Smooth muscle cell (in vitro differentiated cells): ENCODE results near the gene IFT25. TPM values are rescaled to one million over a fixed set of nuclear protein-coding genes. Genes with fewer than 3 reads are reported as not detected.

Experiments
- DNase-seq: peaks from one replicate; lab custom pipeline; 2025; ENCODE audit not compliant: unreplicated experiment; lab: John Stamatoyannopoulos, UW
- H2AFZ ChIP-seq: fragments of 200-600 bp; sonication (generic); 2 replicates; pipeline ENCODE4 v1.6.0; 2016; ENCODE audit warnings: antibody characterized with exemption, low read depth, mild to moderate bottlenecking
- H3F3A ChIP-seq: fragments of 200-600 bp; sonication (generic); 2 replicates; pipeline ENCODE4 v1.6.0; 2017; ENCODE audit warnings: antibody characterized with exemption, low read depth
- H3K27ac ChIP-seq: fragments of 200-600 bp; sonication (generic); 2 replicates; pipeline ENCODE4 v1.5.1; 2016; ENCODE audit warnings: low read depth, mild to moderate bottlenecking
- H3K27me3 ChIP-seq: fragments of 200-600 bp; sonication (generic); 2 replicates; pipeline ENCODE4 v1.6.1; 2016; ENCODE audit warnings: low read depth, mild to moderate bottlenecking
- H3K36me3 ChIP-seq: fragments of 200-600 bp; sonication (generic); 2 replicates; pipeline ENCODE4 v1.5.1; 2016; ENCODE audit warnings: low read depth
- H3K4me1 ChIP-seq: fragments of 200-600 bp; sonication (generic); 2 replicates; pipeline ENCODE4 v1.5.1; 2016; ENCODE audit warnings: low read depth
- H3K4me2 ChIP-seq: fragments of 200-600 bp; sonication (generic); 2 replicates; pipeline ENCODE4 v1.6.0; 2016; ENCODE audit warnings: mild to moderate bottlenecking
- H3K4me3 ChIP-seq: fragments of 200-600 bp; sonication (generic); 2 replicates; pipeline ENCODE4 v1.5.1; 2016; ENCODE audit warnings: mild to moderate bottlenecking
- H3K79me2 ChIP-seq: fragments of 200-600 bp; sonication (generic); 2 replicates; pipeline ENCODE4 v1.6.0; 2016; ENCODE audit warnings: low read depth, mild to moderate bottlenecking
- H3K9ac ChIP-seq: fragments of 200-600 bp; sonication (generic); 2 replicates; pipeline ENCODE4 v1.6.0; 2016; ENCODE audit warnings: low read depth
- H3K9me3 ChIP-seq: fragments of 200-600 bp; sonication (generic); replicated peaks from 2 replicates; pipeline ENCODE4 v1.5.1; 2016; ENCODE audit warnings: low read depth
- H4K20me1 ChIP-seq: fragments of 200-600 bp; sonication (generic); 2 replicates; pipeline ENCODE4 v1.6.0; 2016; ENCODE audit warnings: low read depth
- WGBS: methylation state at CpG from one replicate; pipeline ENCODE4 v1.1.7; 2016; ENCODE audit warnings: low lambda C conversion rate; 5-methylcytosine and 5-hydroxymethylcytosine counted together
- polyA plus RNA-seq: library from polyadenylated mRNA; unstranded; fragments of >200 nt; fragmentation: Nextera tagmentation; extraction: Ambion mirVana; gene quantifications from 2 replicates; pipeline ENCODE4 v1.2.1, GENCODE V29; 2016
- total RNA-seq: library from RNA; depleted of rRNA; stranded (reverse); fragments of >200 nt; gene quantifications from 2 replicates; pipeline ENCODE4 v1.2.3, GENCODE V29; 2014
- TF ChIP-seq, protein P1 (sequence below): fragments of 200-600 bp; sonication (generic); IDR thresholded peaks from 2 replicates; pipeline ENCODE4 v1.5.1; 2017; ENCODE audit warnings: borderline replicate concordance, mild to moderate bottlenecking, antibody characterized with exemption; ENCODE audit not compliant: insufficient read depth, poor library complexity, severe bottlenecking

IFT25 gene
- total and polyA plus RNA-seq, 2 experiments from 2014 or later = 27.4 to 46.3 TPM

DNA sequence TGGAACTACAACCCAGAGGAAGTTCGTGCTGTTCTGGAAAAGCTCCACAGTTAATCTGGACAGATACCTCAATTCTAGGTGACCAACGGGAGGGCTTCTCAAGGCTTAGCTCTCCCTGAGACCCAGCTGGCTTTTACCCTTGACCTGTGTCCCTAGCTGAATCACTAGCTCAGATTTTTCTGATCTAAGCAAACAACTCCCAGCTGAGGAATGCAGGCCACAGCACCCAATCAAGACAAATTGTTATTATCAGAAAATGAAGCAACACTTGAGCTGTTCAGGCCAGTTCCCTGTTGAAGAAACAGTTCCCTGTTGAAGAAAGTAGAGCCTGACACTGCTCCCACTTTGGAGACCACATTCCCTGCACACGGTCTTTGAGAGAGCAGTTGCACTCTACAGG, 35.6 kb downstream of the IFT25 start:
- Histone ChIP-seq H3K4me2 (no peak overlapping the region), H3K4me1 (no peaks in the 10 kb centered on the region), H3K27me3 (no peaks in the 10 kb centered on the region), H3K9me3 (no peaks in the 10 kb centered on the region), H3K9ac (no peak overlapping the region), H3K4me3 (no peak overlapping the region), H3K36me3 (no peaks in the 10 kb centered on the region), H3F3A (peaks cover 3% of the 10 kb centered on the region), H3K79me2 (no peaks in the 10 kb centered on the region), H3K27ac (no peak overlapping the region), H2AFZ (no peak overlapping the region), H4K20me1 (no peaks in the 10 kb centered on the region)
- DNase-seq = no peak
- WGBS = 93% methylated on average over 3 of the region's 3 CpGs
- TF ChIP-seq, protein P1, sequence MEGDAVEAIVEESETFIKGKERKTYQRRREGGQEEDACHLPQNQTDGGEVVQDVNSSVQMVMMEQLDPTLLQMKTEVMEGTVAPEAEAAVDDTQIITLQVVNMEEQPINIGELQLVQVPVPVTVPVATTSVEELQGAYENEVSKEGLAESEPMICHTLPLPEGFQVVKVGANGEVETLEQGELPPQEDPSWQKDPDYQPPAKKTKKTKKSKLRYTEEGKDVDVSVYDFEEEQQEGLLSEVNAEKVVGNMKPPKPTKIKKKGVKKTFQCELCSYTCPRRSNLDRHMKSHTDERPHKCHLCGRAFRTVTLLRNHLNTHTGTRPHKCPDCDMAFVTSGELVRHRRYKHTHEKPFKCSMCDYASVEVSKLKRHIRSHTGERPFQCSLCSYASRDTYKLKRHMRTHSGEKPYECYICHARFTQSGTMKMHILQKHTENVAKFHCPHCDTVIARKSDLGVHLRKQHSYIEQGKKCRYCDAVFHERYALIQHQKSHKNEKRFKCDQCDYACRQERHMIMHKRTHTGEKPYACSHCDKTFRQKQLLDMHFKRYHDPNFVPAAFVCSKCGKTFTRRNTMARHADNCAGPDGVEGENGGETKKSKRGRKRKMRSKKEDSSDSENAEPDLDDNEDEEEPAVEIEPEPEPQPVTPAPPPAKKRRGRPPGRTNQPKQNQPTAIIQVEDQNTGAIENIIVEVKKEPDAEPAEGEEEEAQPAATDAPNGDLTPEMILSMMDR = no peak

DNA sequence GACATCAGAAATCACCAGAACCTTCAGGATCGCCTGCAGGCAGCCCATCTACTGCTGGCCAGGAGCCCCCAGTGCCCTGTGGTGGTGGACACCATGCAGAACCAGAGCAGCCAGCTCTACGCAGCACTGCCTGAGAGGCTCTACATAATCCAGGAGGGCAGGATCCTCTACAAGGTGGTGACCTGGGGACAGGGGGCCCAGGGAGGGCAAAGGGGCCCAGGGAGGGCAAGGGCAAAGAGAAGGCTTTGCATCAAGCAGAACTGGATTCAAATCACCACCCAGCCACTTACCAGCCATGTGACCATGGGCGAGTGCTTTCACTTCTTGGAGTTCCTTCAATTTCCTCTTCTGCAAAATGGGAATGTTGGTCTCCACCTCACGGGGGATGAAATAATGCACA, 39.4 kb downstream of the IFT25 start:
- no peaks in the 10 kb centered on the region for H3K79me2 ChIP-seq
- whole genome bisulfite sequencing = 98% methylated on average over 4 of the region's 4 CpGs

DNA sequence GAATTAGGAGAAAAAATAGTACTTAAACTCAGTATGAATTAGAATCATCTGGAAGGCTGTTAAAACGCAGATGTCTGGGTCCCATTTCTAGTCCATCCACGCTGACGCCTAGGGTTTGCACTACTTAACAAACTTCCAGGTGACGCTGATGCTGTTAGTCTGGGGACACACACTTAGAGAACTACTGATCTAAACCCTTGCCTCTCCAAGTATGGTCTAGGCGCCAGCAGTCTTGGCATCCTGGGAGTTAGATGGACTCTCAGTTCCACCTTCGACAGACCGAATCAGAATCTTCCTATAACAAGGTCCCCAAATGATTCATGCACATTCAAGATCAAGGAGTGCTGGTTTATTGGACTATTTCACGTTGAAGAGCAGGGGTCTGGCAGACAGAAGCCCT, 40.0 kb downstream of the IFT25 start:
- H3F3A ChIP-seq = no peaks in the 10 kb centered on the region
- H3K4me1 ChIP-seq = no peaks in the 10 kb centered on the region
- no peaks in the 10 kb centered on the region for H4K20me1 ChIP-seq
- no peak overlapping the region for H3K27ac ChIP-seq
- no peaks in the 10 kb centered on the region for H3K9me3 ChIP-seq
- H2AFZ ChIP-seq = no peak overlapping the region
- H3K4me3 ChIP-seq = no peak overlapping the region
- DNase-seq = no peak
- TF ChIP-seq, protein P1 = no peak
- no peak overlapping the region for H3K9ac ChIP-seq
- no peaks in the 10 kb centered on the region for H3K27me3 ChIP-seq
- H3K79me2 ChIP-seq = no peaks in the 10 kb centered on the region
- no peak overlapping the region for H3K4me2 ChIP-seq
- H3K36me3 ChIP-seq = no peaks in the 10 kb centered on the region
- 95% methylated on average over 8 of the region's 8 CpGs for WGBS

More for the DNA sequence above, 39.4 kb downstream of the IFT25 start:
- Histone ChIP-seq H3K4me2 (no peak overlapping the region), H3K4me1 (no peaks in the 10 kb centered on the region), H3K27ac (no peak overlapping the region), H4K20me1 (no peaks in the 10 kb centered on the region), H3K4me3 (no peak overlapping the region), H3K27me3 (no peaks in the 10 kb centered on the region), H3K9me3 (no peaks in the 10 kb centered on the region), H2AFZ (no peak overlapping the region), H3K36me3 (no peaks in the 10 kb centered on the region), H3K9ac (no peak overlapping the region), H3F3A (no peaks in the 10 kb centered on the region)
- no peak for DNase-seq
- TF ChIP-seq, protein P1 = no peak
